A549 (cell line): ENCODE measurements around the gene TRABD2A. TPM values are rescaled to one million over a fixed set of nuclear protein-coding genes. Genes with fewer than 3 reads are reported as not detected.

Experiments
- ATAC-seq, 2 experiments: fragments of 200-7000 bp in 1 of 2; fragments of >200 bp in 1 of 2; cut with Nextera tagmentation in 1 of 2; cut with Tn5 transposase in 1 of 2; 3 replicates each; pipeline versions ENCODE4 v1.8.0 to v1.9.1; 2018 to 2020; ENCODE audit warnings: mild to moderate bottlenecking in 1 of 2, moderate library complexity in 1 of 2
- CTCF ChIA-PET: fragments of 300-600 bp; sonication (Branson Sonifier 250); formaldehyde crosslinking; extraction: SDS; loops from one replicate; lab custom pipeline; 2021; ENCODE audit warnings: antibody characterized with exemption, inconsistent platforms; lab: Yijun Ruan, JAX
- POLR2A ChIA-PET: fragments of 350-600 bp; formaldehyde crosslinking; extraction: SDS; loops from one replicate; lab custom pipeline; 2021; ENCODE audit warnings: antibody characterized with exemption, inconsistent platforms; lab: Yijun Ruan, JAX
- DNase-seq, 2 experiments: peaks; one replicate each; pipeline versions ENCODE4 v3.0.0 to v3.0.0-alpha.2; 2011 to 2016; ENCODE audit warnings: low read depth in 1 of 2, low spot score in 1 of 2
- FAIRE-seq: peaks from 2 replicates; lab custom pipeline; 2011; peaks lifted over from hg19 to GRCh38; lab: Jason Lieb, UNC
- H3K27ac ChIP-seq, 2 experiments: fragments of >200 bp; sonication (Bioruptor Twin); formaldehyde crosslinking; 3 replicates each; pipeline ENCODE4 v1.5.1; 2016 to 2017
- H3K4me1 ChIP-seq: fragments of >200 bp; sonication (Bioruptor Twin); formaldehyde crosslinking; 3 replicates; pipeline ENCODE4 v1.6.1; 2016
- H3K4me2 ChIP-seq: fragments of >200 bp; sonication (Bioruptor Twin); formaldehyde crosslinking; 3 replicates; pipeline ENCODE4 v1.6.1; 2016
- H3K4me3 ChIP-seq: fragments of >200 bp; sonication (Bioruptor Twin); formaldehyde crosslinking; 3 replicates; pipeline ENCODE4 v1.5.1; 2016
- H3K9me3 ChIP-seq: fragments of >200 bp; sonication (Bioruptor Twin); formaldehyde crosslinking; 3 replicates; pipeline ENCODE4 v1.6.1; 2016
- CEBPB ChIP-seq, 2 experiments: fragments of >200 bp in 1 of 2; sonication (Bioruptor Twin) in 1 of 2; formaldehyde crosslinking in 1 of 2; IDR thresholded peaks; 2 replicates each; pipeline ENCODE4 v1.6.1; 2012 to 2016
- CHD4 ChIP-seq: fragments of 200-600 bp; sonication (generic); IDR thresholded peaks from 2 replicates; pipeline ENCODE4 v1.6.1; 2016; ENCODE audit warnings: antibody characterized with exemption, mild to moderate bottlenecking, borderline replicate concordance
- FOSB ChIP-seq: fragments of 250-450 bp; sonication (Bioruptor Pico); IDR thresholded peaks from 2 replicates; pipeline ENCODE4 v1.5.0; 2020; ENCODE audit warnings: mild to moderate bottlenecking, moderate library complexity
- FOXS1 ChIP-seq: fragments of 250-450 bp; sonication (Bioruptor Pico); IDR thresholded peaks from 2 replicates; pipeline ENCODE4 v1.5.0; 2020; ENCODE audit warnings: mild to moderate bottlenecking, moderate library complexity
- GATA3 ChIP-seq: IDR thresholded peaks from 2 replicates; pipeline ENCODE4 v1.6.1; 2012; ENCODE audit warnings: borderline replicate concordance
- HMGXB4 ChIP-seq: fragments of 250-450 bp; sonication (Bioruptor Pico); IDR thresholded peaks from 2 replicates; pipeline ENCODE4 v1.5.0; 2021; ENCODE audit warnings: mild to moderate bottlenecking, moderate library complexity, borderline replicate concordance
- JUNB ChIP-seq: fragments of >200 bp; sonication (Bioruptor Twin); formaldehyde crosslinking; IDR thresholded peaks from 2 replicates; pipeline ENCODE4 v1.6.1; 2016
- KDM1A ChIP-seq: fragments of 200-600 bp; sonication (generic); IDR thresholded peaks from 2 replicates; pipeline ENCODE4 v1.6.1; 2016; ENCODE audit warnings: low read depth, mild to moderate bottlenecking
- MAFK ChIP-seq: fragments of 450-650 bp; IDR thresholded peaks from 2 replicates; pipeline ENCODE4 v1.6.1; 2014; ENCODE audit not compliant: partially characterized antibody
- NFE2L2 ChIP-seq: fragments of 150-350 bp; conservative IDR thresholded peaks from 2 replicates; pipeline ENCODE4 v1.6.1; 2014; ENCODE audit warnings: low read length
- NR3C1 ChIP-seq: fragments of >200 bp; sonication (Bioruptor Twin); formaldehyde crosslinking; IDR thresholded peaks from 3 replicates; pipeline ENCODE4 v1.6.1; 2017
- POLR2A ChIP-seq: IDR thresholded peaks from 2 replicates; pipeline ENCODE4 v1.6.1; 2012; ENCODE audit warnings: mild to moderate bottlenecking, low read length
- POLR2AphosphoS2 ChIP-seq: conservative IDR thresholded peaks from 2 replicates; pipeline ENCODE4 v1.6.1; 2012; ENCODE audit warnings: low read length, improper control_type of control experiment, inconsistent platforms
- RAD21 ChIP-seq, 2 experiments: fragments of >200 bp in 1 of 2; sonication (Bioruptor Twin) in 1 of 2; formaldehyde crosslinking in 1 of 2; IDR thresholded peaks in 1 of 2; conservative IDR thresholded peaks in 1 of 2; 2 replicates in 1 of 2; 3 replicates in 1 of 2; pipeline ENCODE4 v1.6.1; 2012 to 2018; ENCODE audit warnings: inconsistent platforms in 1 of 2
- RARB ChIP-seq: fragments of 250-450 bp; sonication (Bioruptor Pico); IDR thresholded peaks from 2 replicates; pipeline ENCODE4 v1.8.0; 2021; ENCODE audit warnings: mild to moderate bottlenecking, moderate library complexity
- SMC3 ChIP-seq: fragments of >200 bp; sonication (Bioruptor Twin); formaldehyde crosslinking; IDR thresholded peaks from 3 replicates; pipeline ENCODE4 v1.6.1; 2018; ENCODE audit warnings: inconsistent platforms
- TP53 ChIP-seq: fragments of 250-450 bp; sonication (Bioruptor Pico); IDR thresholded peaks from 2 replicates; pipeline ENCODE4 v1.5.0; 2021; ENCODE audit warnings: mild to moderate bottlenecking, moderate library complexity
- USF2 ChIP-seq: fragments of 450-650 bp; IDR thresholded peaks from 2 replicates; pipeline ENCODE4 v1.6.1; 2014; ENCODE audit warnings: antibody characterized with exemption
- ZNF302 ChIP-seq: fragments of 250-450 bp; sonication (Bioruptor Pico); IDR thresholded peaks from 2 replicates; pipeline ENCODE4 v1.9.0; 2021; ENCODE audit warnings: inconsistent platforms, mild to moderate bottlenecking, moderate library complexity
- WGBS: methylation state at CpG from one replicate; pipeline ENCODE4 v1.1.6; 2017; ENCODE audit errors: missing lambda C conversion rate; 5-methylcytosine and 5-hydroxymethylcytosine counted together
- polyA plus RNA-seq, 4 experiments: library from polyadenylated mRNA; depleted of rRNA in 3 of 4; stranded (reverse); fragments of >200 nt; fragmentation: RNase III in 1 of 4; extraction: RNeasy Plus Mini Kit Qiagen cat#74134 plus additional on column Dnase treatment in 1 of 4; gene quantifications; 2 replicates in 3 of 4; 3 replicates in 1 of 4; pipeline ENCODE4 v1.2.3, GENCODE V29; 2011 to 2017
- TF ChIP-seq, protein P1 (sequence below): fragments of 200-600 bp; sonication (generic); IDR thresholded peaks from 2 replicates; pipeline ENCODE4 v1.6.1; 2016; ENCODE audit warnings: antibody characterized with exemption, mild to moderate bottlenecking, moderate library complexity
- TF ChIP-seq, protein P2 (sequence below): fragments of >200 bp; sonication (Bioruptor Twin); formaldehyde crosslinking; IDR thresholded peaks from 2 replicates; pipeline ENCODE4 v1.6.1; 2016
- TF ChIP-seq, protein P3 (sequence below): IDR thresholded peaks from 2 replicates; pipeline ENCODE4 v1.6.1; 2012; ENCODE audit warnings: low read depth, borderline replicate concordance
- TF ChIP-seq, protein P4 (sequence below): fragments of >200 bp; sonication (Bioruptor Twin); formaldehyde crosslinking; IDR thresholded peaks from 3 replicates; pipeline ENCODE4 v1.5.1; 2016

The TRABD2A gene
- polyA plus RNA-seq, 2 of the 4 experiments (the other 2 are of a cell fraction), result 6.1 to 7.1 TPM

GRCh38 chr2:84830095-84830494 is 50.8 kb downstream of the TRABD2A start:
- no peaks in the 10 kb centered on the region for H3K9me3 ChIP-seq
- 68% methylated on average over 11 of the region's 11 CpGs for WGBS
- H3K4me2 ChIP-seq, result no peak overlapping the region
- no peak overlapping the region for H3K27ac ChIP-seq
- ChIA-PET CTCF (no interaction called here), POLR2A (no interaction called here)
- DNase-seq (peak in 1 of 2 experiments; percentile 13), ATAC-seq (peak in 1 of 2 experiments; percentile 23; a peak in 2 of 6 replicates)
- H3K4me3 ChIP-seq, result no peak overlapping the region
- TF ChIP-seq HMGXB4 (no peak), TP53 (CRISPR knock-in tag) (no peak), CHD4 (no peak), FOSB (CRISPR knock-in tag) (no peak), KDM1A (no peak)
- TF ChIP-seq, protein P1, sequence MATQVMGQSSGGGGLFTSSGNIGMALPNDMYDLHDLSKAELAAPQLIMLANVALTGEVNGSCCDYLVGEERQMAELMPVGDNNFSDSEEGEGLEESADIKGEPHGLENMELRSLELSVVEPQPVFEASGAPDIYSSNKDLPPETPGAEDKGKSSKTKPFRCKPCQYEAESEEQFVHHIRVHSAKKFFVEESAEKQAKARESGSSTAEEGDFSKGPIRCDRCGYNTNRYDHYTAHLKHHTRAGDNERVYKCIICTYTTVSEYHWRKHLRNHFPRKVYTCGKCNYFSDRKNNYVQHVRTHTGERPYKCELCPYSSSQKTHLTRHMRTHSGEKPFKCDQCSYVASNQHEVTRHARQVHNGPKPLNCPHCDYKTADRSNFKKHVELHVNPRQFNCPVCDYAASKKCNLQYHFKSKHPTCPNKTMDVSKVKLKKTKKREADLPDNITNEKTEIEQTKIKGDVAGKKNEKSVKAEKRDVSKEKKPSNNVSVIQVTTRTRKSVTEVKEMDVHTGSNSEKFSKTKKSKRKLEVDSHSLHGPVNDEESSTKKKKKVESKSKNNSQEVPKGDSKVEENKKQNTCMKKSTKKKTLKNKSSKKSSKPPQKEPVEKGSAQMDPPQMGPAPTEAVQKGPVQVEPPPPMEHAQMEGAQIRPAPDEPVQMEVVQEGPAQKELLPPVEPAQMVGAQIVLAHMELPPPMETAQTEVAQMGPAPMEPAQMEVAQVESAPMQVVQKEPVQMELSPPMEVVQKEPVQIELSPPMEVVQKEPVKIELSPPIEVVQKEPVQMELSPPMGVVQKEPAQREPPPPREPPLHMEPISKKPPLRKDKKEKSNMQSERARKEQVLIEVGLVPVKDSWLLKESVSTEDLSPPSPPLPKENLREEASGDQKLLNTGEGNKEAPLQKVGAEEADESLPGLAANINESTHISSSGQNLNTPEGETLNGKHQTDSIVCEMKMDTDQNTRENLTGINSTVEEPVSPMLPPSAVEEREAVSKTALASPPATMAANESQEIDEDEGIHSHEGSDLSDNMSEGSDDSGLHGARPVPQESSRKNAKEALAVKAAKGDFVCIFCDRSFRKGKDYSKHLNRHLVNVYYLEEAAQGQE, result no peak
- TF ChIP-seq, all 56 proteins: peak for 0
- H3K4me1 ChIP-seq, result no peaks in the 10 kb centered on the region
- FAIRE-seq, result no peak

DNA sequence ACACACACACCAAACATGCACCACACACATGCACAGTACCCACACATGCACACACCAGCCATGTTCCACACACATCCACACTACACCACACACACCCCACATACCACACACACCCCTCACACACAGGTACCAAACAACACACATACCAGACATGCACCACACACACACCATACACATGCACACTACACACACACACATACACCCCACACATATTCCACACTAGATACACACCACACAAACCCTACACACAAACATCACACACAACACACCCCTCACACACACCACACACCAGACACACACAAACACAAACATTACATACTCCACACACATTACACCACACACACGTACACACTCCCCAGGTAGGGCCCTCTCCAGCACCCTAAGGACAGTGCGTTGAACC is 51.2 kb downstream of the TRABD2A start:
- CTCF ChIA-PET, result no interaction called here
- ATAC-seq (no peak), FAIRE-seq (no peak), DNase-seq (no peak)
- Histone ChIP-seq H3K27ac (no peak overlapping the region), H3K4me2 (no peak overlapping the region), H3K9me3 (no peaks in the 10 kb centered on the region), H3K4me3 (no peak overlapping the region), H3K4me1 (no peaks in the 10 kb centered on the region)
- 52% methylated on average over 2 of the region's 2 CpGs for WGBS
- POLR2A ChIA-PET, result no interaction called here
- TF ChIP-seq RARB (CRISPR knock-in tag) (no peak), USF2 (no peak), JUNB (no peak), POLR2AphosphoS2 (no peak), NR3C1 (no peak), CEBPB (IDR thresholded peaks at IDR 0.05) (no peak), POLR2A (no peak), ZNF302 (CRISPR knock-in tag) (no peak), SMC3 (no peak), FOXS1 (no peak), MAFK (no peak), RAD21 (conservative IDR thresholded peaks at IDR 0.05 in 1 of 2, IDR thresholded peaks at IDR 0.05 in 1 of 2) (no peak), CHD4 (no peak), GATA3 (no peak), FOSB (CRISPR knock-in tag) (no peak), NFE2L2 (no peak)
- TF ChIP-seq, protein P2, sequence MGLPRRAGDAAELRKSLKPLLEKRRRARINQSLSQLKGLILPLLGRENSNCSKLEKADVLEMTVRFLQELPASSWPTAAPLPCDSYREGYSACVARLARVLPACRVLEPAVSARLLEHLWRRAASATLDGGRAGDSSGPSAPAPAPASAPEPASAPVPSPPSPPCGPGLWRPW, result no peak
- TF ChIP-seq, protein P1, result no peak
- TF ChIP-seq, protein P3, sequence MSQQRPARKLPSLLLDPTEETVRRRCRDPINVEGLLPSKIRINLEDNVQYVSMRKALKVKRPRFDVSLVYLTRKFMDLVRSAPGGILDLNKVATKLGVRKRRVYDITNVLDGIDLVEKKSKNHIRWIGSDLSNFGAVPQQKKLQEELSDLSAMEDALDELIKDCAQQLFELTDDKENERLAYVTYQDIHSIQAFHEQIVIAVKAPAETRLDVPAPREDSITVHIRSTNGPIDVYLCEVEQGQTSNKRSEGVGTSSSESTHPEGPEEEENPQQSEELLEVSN, result no peak
- TF ChIP-seq, protein P4, sequence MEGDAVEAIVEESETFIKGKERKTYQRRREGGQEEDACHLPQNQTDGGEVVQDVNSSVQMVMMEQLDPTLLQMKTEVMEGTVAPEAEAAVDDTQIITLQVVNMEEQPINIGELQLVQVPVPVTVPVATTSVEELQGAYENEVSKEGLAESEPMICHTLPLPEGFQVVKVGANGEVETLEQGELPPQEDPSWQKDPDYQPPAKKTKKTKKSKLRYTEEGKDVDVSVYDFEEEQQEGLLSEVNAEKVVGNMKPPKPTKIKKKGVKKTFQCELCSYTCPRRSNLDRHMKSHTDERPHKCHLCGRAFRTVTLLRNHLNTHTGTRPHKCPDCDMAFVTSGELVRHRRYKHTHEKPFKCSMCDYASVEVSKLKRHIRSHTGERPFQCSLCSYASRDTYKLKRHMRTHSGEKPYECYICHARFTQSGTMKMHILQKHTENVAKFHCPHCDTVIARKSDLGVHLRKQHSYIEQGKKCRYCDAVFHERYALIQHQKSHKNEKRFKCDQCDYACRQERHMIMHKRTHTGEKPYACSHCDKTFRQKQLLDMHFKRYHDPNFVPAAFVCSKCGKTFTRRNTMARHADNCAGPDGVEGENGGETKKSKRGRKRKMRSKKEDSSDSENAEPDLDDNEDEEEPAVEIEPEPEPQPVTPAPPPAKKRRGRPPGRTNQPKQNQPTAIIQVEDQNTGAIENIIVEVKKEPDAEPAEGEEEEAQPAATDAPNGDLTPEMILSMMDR, result no peak
